ENCODE results near the gene NARF. TPM values are rescaled to one million over a fixed set of nuclear protein-coding genes. Genes with fewer than 3 reads are reported as not detected.
A peak's percentile ranks its signal among the peaks of the same experiment; 100 is the strongest.
"Not testable (repeated sequence)": the region's sequence is repeated elsewhere in the genome, so short reads cannot be mapped to it uniquely, and the experiment has no call there.

NARF gene
- total RNA-seq, 1 experiment from 2014 or later, result 20.6 TPM

DNA sequence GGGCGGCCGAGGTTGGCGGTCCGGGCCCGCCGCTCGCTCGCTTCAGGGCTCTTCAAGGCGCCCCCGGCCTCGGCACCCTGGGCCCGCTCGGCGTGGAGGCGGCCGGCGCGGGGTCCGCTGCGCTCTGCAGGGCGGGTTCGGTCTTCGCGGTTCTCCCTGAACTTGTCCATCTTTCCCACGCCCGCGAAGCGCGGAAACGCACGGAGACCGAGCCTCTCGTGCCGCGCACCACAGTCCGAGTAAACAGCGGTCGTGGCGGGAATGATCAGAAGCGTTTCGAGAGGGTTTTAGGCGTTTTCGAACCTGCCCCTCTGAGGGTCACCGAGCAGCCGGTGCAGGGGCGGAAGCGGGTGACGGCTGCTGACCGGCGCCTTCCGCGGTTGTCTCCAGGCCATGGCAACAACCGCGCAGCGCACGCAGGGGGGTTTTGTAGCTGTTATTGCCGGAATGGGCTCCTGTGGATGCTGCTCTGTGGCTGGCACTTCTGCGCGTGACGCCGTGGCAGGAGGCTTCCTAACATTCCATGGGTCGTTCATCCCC, 414 bp downstream of the NARF start:
- DNase-seq (ENCODE audit: unreplicated experiment), result no peak
- TF ChIP-seq, protein P1, sequence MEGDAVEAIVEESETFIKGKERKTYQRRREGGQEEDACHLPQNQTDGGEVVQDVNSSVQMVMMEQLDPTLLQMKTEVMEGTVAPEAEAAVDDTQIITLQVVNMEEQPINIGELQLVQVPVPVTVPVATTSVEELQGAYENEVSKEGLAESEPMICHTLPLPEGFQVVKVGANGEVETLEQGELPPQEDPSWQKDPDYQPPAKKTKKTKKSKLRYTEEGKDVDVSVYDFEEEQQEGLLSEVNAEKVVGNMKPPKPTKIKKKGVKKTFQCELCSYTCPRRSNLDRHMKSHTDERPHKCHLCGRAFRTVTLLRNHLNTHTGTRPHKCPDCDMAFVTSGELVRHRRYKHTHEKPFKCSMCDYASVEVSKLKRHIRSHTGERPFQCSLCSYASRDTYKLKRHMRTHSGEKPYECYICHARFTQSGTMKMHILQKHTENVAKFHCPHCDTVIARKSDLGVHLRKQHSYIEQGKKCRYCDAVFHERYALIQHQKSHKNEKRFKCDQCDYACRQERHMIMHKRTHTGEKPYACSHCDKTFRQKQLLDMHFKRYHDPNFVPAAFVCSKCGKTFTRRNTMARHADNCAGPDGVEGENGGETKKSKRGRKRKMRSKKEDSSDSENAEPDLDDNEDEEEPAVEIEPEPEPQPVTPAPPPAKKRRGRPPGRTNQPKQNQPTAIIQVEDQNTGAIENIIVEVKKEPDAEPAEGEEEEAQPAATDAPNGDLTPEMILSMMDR (IDR thresholded peaks at IDR 0.05; ENCODE audit: unreplicated experiment), result no peak
- intact Hi-C loops (cut with micrococcal nuclease), result no loop called here
- ChIA-PET CTCF (interaction anchor here (0.6 kb wide), 1 partner anchor 35 kb away, joined by 4 read pairs; no protein-coding TSS in a partner anchor), POLR2A (interaction anchor here (0.6 to 2.1 kb wide), 12 partner anchors 11 to 1103 kb away, joined by 3 to 27 read pairs (median 4); partner anchors contain the start of gene FOXK2)
- H3K27me3 Mint-ChIP-seq (ENCODE audit: insufficient read depth, unreplicated experiment), result no peaks in the 10 kb centered on the region
- H3K4me1 Mint-ChIP-seq (ENCODE audit: insufficient read depth, unreplicated experiment), result peaks cover 12% of the 10 kb centered on the region
- peaks cover 29% of the 10 kb centered on the region for H3K36me3 Mint-ChIP-seq (ENCODE audit: insufficient read depth, unreplicated experiment)
- H3K9me3 Mint-ChIP-seq (ENCODE audit: unreplicated experiment), result no peaks in the 10 kb centered on the region
- H3K27ac Mint-ChIP-seq (ENCODE audit: low read depth, unreplicated experiment), result peak overlapping the region; percentile 75
- peak overlapping the region; percentile 83 for H3K4me3 Mint-ChIP-seq (ENCODE audit: unreplicated experiment)
- BruUV-seq (replicated peaks), result no TSS peak

DNA sequence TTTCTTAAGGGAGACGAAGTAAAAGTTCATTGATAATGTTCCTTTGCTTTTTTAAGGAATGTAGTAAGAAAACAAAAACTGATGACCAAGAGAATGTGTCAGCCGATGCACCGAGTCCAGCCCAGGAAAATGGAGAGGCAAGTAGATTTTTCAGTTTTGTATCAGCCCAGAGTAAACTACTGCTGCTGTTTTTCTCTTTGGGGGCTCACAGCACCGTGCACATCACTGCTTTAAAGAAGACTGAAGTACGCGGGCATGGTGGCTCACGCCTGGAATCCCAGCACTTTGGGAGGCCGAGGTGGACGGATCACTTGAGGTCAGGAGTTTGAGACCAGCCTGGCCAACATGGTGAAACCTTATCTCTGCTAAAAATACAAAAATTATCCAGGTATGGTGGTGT, 1.4 kb downstream of the NARF start:
- DNase-seq (ENCODE audit: unreplicated experiment); H3K4me3 Mint-ChIP-seq (ENCODE audit: unreplicated experiment); BruUV-seq (replicated peaks); H3K9me3 Mint-ChIP-seq (ENCODE audit: unreplicated experiment); H3K27me3 Mint-ChIP-seq (ENCODE audit: insufficient read depth, unreplicated experiment); intact Hi-C loops (cut with micrococcal nuclease): not testable (repeated sequence)
- peaks cover 12% of the 10 kb centered on the region for H3K4me1 Mint-ChIP-seq (ENCODE audit: insufficient read depth, unreplicated experiment)
- H3K27ac Mint-ChIP-seq (ENCODE audit: low read depth, unreplicated experiment), result peak overlapping the region; percentile 23
- peaks cover 33% of the 10 kb centered on the region for H3K36me3 Mint-ChIP-seq (ENCODE audit: insufficient read depth, unreplicated experiment)
- POLR2A ChIA-PET, result interaction anchor here (0.8 to 1.6 kb wide), 8 partner anchors 10 to 76 kb away, joined by 3 to 7 read pairs (median 4); no protein-coding TSS in a partner anchor
- CTCF ChIA-PET, result interaction anchor here (1.0 kb wide), 2 partner anchors 34 to 92 kb away, joined by 3 read pairs; no protein-coding TSS in a partner anchor

DNA sequence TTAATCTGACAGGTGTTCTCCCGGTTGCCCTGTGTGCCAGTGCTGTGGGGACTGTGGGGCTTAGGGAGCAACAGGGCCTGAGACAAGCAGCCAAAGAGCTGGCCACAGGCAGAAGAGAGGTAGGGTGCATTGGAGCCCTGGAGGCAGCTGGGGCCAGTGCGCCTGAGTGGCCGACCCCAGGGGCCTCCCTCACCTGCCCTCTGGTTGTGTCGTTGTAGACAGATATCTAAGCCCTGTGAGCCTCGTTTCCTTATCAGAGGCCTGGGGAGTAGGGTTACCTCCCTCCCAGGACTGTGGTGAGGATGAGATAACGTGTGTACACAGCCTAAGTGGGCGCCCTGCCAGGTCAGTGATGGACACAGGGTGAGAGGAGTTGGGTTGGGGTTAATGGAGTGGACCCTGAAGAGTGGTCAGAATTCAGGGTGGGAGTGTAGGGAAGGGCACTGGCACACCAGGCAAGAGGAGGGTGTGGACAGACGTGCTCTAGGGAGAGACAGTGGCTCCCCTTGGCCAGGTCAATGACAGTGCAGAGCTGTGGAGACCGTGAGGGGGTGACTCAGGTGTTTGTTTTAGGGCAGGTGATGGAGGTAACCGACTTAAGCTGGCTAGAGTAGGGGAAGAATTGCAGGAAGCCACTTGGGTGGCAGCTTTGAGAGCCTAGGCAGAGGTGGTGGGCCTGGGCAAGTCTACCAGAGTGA, 3.4 kb downstream of the NARF start:
- intact Hi-C loops (cut with micrococcal nuclease), result no loop called here
- Mint-ChIP-seq H3K27me3 (ENCODE audit: insufficient read depth, unreplicated experiment) (no peaks in the 10 kb centered on the region), H3K27ac (ENCODE audit: low read depth, unreplicated experiment) (peak overlapping the region; percentile 1), H3K4me1 (ENCODE audit: insufficient read depth, unreplicated experiment) (peaks cover 10% of the 10 kb centered on the region), H3K9me3 (ENCODE audit: unreplicated experiment) (no peaks in the 10 kb centered on the region), H3K4me3 (ENCODE audit: unreplicated experiment) (no peak overlapping the region), H3K36me3 (ENCODE audit: insufficient read depth, unreplicated experiment) (peaks cover 33% of the 10 kb centered on the region)
- TF ChIP-seq, protein P1 (IDR thresholded peaks at IDR 0.05; ENCODE audit: unreplicated experiment), result no peak
- ChIA-PET CTCF (interaction anchor here (0.6 to 1.6 kb wide), 3 partner anchors 65 to 1611 kb away, joined by 3 read pairs; no protein-coding TSS in a partner anchor), POLR2A (no interaction called here)
- DNase-seq (ENCODE audit: unreplicated experiment), result no peak
- BruUV-seq (replicated peaks), result no TSS peak

DNA sequence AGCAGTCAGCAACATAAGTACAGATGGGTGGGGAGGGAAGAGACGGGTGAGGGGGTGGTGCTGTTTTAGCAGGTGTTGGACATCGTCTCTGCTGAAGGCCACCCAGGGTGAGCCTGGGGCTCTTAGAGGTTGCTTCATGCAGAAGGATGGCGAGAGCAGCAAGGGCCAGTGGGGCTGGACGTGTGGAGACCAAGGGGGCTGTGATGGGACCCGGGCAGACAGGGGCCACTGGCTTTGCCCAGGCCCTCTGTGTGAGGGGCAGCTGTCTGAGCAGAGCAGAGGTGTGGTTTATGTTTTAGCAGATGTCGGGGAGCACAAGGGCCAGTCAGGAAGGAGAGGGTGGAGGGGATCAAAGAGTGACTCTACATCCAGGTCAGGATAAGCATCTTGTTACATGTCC, 4.8 kb downstream of the NARF start:
- Mint-ChIP-seq H3K4me3 (ENCODE audit: unreplicated experiment) (no peak overlapping the region), H3K27ac (ENCODE audit: low read depth, unreplicated experiment) (no peak overlapping the region), H3K36me3 (ENCODE audit: insufficient read depth, unreplicated experiment) (peaks cover 37% of the 10 kb centered on the region), H3K27me3 (ENCODE audit: insufficient read depth, unreplicated experiment) (no peaks in the 10 kb centered on the region), H3K4me1 (ENCODE audit: insufficient read depth, unreplicated experiment) (no peaks in the 10 kb centered on the region), H3K9me3 (ENCODE audit: unreplicated experiment) (no peaks in the 10 kb centered on the region)
- TF ChIP-seq, protein P1 (IDR thresholded peaks at IDR 0.05; ENCODE audit: unreplicated experiment), result no peak
- intact Hi-C loops (cut with micrococcal nuclease), result no loop called here
- CTCF ChIA-PET, result interaction anchor here (0.6 to 1.6 kb wide), 2 partner anchors 24 to 90 kb away, joined by 3 read pairs; no protein-coding TSS in a partner anchor
- no TSS peak for BruUV-seq (replicated peaks)
- POLR2A ChIA-PET, result no interaction called here
- no peak for DNase-seq (ENCODE audit: unreplicated experiment)

Data from MCF 10A (cell line).